Keratinocyte (primary cell): Measurements from ENCODE around the gene WDR87. TPM values are rescaled to one million over a fixed set of nuclear protein-coding genes. Genes with fewer than 3 reads are reported as not detected.

Experiments
- DNase-seq: peaks from one replicate; pipeline ENCODE4 v3.0.0-alpha.2; 2011; ENCODE audit warnings: low read depth, missing footprints, low spot score
- FAIRE-seq: peaks from 2 replicates; lab custom pipeline; 2011; peaks lifted over from hg19 to GRCh38; lab: Jason Lieb, UNC
- H2AFZ ChIP-seq: 2 replicates; pipeline ENCODE4 v1.6.0; 2012; ENCODE audit warnings: low read length, control low read depth, inconsistent platforms; ENCODE audit not compliant: control insufficient read depth
- H3K27ac ChIP-seq: 2 replicates; pipeline ENCODE4 v1.5.1; 2011; ENCODE audit warnings: low read length; ENCODE audit not compliant: control insufficient read depth, insufficient read depth
- H3K27me3 ChIP-seq: 3 replicates; pipeline ENCODE4 v1.6.0; 2011; ENCODE audit warnings: low read length; ENCODE audit not compliant: control insufficient read depth, insufficient read depth; ENCODE audit errors: extremely low read depth
- H3K36me3 ChIP-seq, 2 experiments: 2 replicates in 1 of 2; 3 replicates in 1 of 2; pipeline ENCODE4 v1.5.1; 2011; ENCODE audit warnings: low read length in 2 of 2, mild to moderate bottlenecking in 1 of 2; ENCODE audit not compliant: control insufficient read depth in 2 of 2, insufficient read depth in 2 of 2; ENCODE audit errors: extremely low read depth in 1 of 2
- H3K4me1 ChIP-seq: 3 replicates; pipeline ENCODE4 v1.5.1; 2011; ENCODE audit warnings: low read length; ENCODE audit not compliant: control insufficient read depth, insufficient read depth; ENCODE audit errors: extremely low read depth
- H3K4me2 ChIP-seq: 3 replicates; pipeline ENCODE4 v1.6.0; 2011; ENCODE audit warnings: low read depth, low read length; ENCODE audit not compliant: control insufficient read depth, insufficient read depth; ENCODE audit errors: extremely low read depth
- H3K4me3 ChIP-seq, 3 experiments: fragments of 200-600 bp in 1 of 3; sonication (generic) in 1 of 3; 2 replicates in 2 of 3; 3 replicates in 1 of 3; pipeline ENCODE4 v1.5.1; 2011 to 2016; ENCODE audit warnings: low read length in 3 of 3, mild to moderate bottlenecking in 3 of 3, control low read depth in 2 of 3, inconsistent platforms in 1 of 3, low read depth in 1 of 3, mixed read lengths in 1 of 3, mixed run types in 1 of 3, moderate library complexity in 1 of 3; ENCODE audit not compliant: control insufficient read depth in 2 of 3, insufficient read depth in 2 of 3; ENCODE audit errors: extremely low read depth in 1 of 3
- H3K79me2 ChIP-seq: 2 replicates; pipeline ENCODE4 v1.6.0; 2012; ENCODE audit warnings: low read length; ENCODE audit not compliant: control insufficient read depth, insufficient read depth
- H3K9ac ChIP-seq: 3 replicates; pipeline ENCODE4 v1.6.0; 2011; ENCODE audit warnings: low read length; ENCODE audit not compliant: control insufficient read depth, insufficient read depth; ENCODE audit errors: extremely low read depth
- H3K9me1 ChIP-seq: 3 replicates; pipeline ENCODE4 v1.6.0; 2011; ENCODE audit warnings: low read length; ENCODE audit not compliant: control insufficient read depth, insufficient read depth; ENCODE audit errors: extremely low read depth
- H3K9me3 ChIP-seq: 2 replicates; pipeline ENCODE4 v1.5.1; 2012; ENCODE audit warnings: low read depth, low read length; ENCODE audit not compliant: control insufficient read depth
- H4K20me1 ChIP-seq: 3 replicates; pipeline ENCODE4 v1.6.0; 2011; ENCODE audit warnings: low read length; ENCODE audit not compliant: control insufficient read depth, insufficient read depth; ENCODE audit errors: extremely low read depth
- CTCF ChIP-seq, 3 experiments: IDR thresholded peaks in 1 of 3; conservative IDR thresholded peaks in 1 of 3; optimal IDR thresholded peaks in 1 of 3; 2 replicates in 2 of 3; 3 replicates in 1 of 3; pipeline versions ENCODE3 to v1.5.1; 2011; ENCODE audit warnings: low read length in 3 of 3, mild to moderate bottlenecking in 3 of 3, moderate library complexity in 2 of 3, control low read depth in 1 of 3, inconsistent platforms in 1 of 3; ENCODE audit not compliant: insufficient read depth in 2 of 3; ENCODE audit errors: extremely low read depth in 1 of 3
- EZH2 ChIP-seq: IDR thresholded peaks from one replicate; pipeline ENCODE4 v1.6.1; 2012; ENCODE audit warnings: inconsistent platforms, mild to moderate bottlenecking, low read length, moderate library complexity
- dilution Hi-C: fragments of 300-500 bp; cut with MboI; formaldehyde crosslinking; loops from one replicate; pipeline ENCODE4 v1.7.0; 2020; ENCODE audit warnings: low sequenced_read_pairs; ENCODE audit not compliant: extremely low pct_ligation_motif_present
- polyA plus RNA-seq, 5 experiments: library from polyadenylated mRNA; depleted of rRNA in 3 of 5; stranded (reverse) in 3 of 5; stranded (forward) in 1 of 5; unstranded in 1 of 5; fragments of >200 nt; gene quantifications; 1 replicate in 1 of 5; 2 replicates in 3 of 5; 3 replicates in 1 of 5; pipeline versions ENCODE4 v1.2.1 to v1.2.3, GENCODE V29; 2011 to 2012; ENCODE audit warnings: missing spikeins in 2 of 5, low read depth in 1 of 5, low replicate concordance in 1 of 5

Gene WDR87
- polyA plus RNA-seq, 1 donor (not counting 4 experiments of a cell fraction or from before 2014, with no cell fraction given), result not detected

GRCh38 chr19:37936886-37937285, 30.5 kb upstream of the WDR87 start:
- H2AFZ ChIP-seq, result no peak overlapping the region
- H3K27me3 ChIP-seq, result no peaks in the 10 kb centered on the region
- no peak overlapping the region for H3K4me3 ChIP-seq
- H3K36me3 ChIP-seq, result peaks cover 0 to 3% of the 10 kb centered on the region in 2 experiments
- no peaks in the 10 kb centered on the region for H4K20me1 ChIP-seq
- H3K79me2 ChIP-seq, result peaks cover 21% of the 10 kb centered on the region
- DNase-seq (no peak), FAIRE-seq (no peak)
- H3K4me2 ChIP-seq, result no peak overlapping the region
- dilution Hi-C loops, result no loop called here
- no peaks in the 10 kb centered on the region for H3K9me3 ChIP-seq
- no peak for TF ChIP-seq CTCF (optimal IDR thresholded peaks at IDR 0.05 in 1 of 3, IDR thresholded peaks at IDR 0.05 in 1 of 3, conservative IDR thresholded peaks at IDR 0.05 in 1 of 3; ENCODE audit: extremely low read depth in 1 of 3, insufficient read depth in 2 of 3, low read length in 3 of 3)
- no peak for TF ChIP-seq EZH2
- H3K9me1 ChIP-seq, result no peaks in the 10 kb centered on the region
- no peak overlapping the region for H3K27ac ChIP-seq
- no peak overlapping the region for H3K9ac ChIP-seq
- peaks cover 28% of the 10 kb centered on the region for H3K4me1 ChIP-seq

- Histone ChIP-seq H3K27me3 (no peaks in the 10 kb centered on the region), H3K9me1 (no peaks in the 10 kb centered on the region), H3K4me2 (no peak overlapping the region), H3K4me3 (no peak overlapping the region), H3K9me3 (no peaks in the 10 kb centered on the region), H3K36me3 (peaks cover 0 to 3% of the 10 kb centered on the region in 2 experiments), H3K79me2 (peaks cover 21% of the 10 kb centered on the region), H3K27ac (no peak overlapping the region), H2AFZ (no peak overlapping the region), H4K20me1 (no peaks in the 10 kb centered on the region), H3K4me1 (peaks cover 35% of the 10 kb centered on the region), H3K9ac (no peak overlapping the region)
- DNase-seq, result no peak
- TF ChIP-seq CTCF (optimal IDR thresholded peaks at IDR 0.05 in 1 of 3, IDR thresholded peaks at IDR 0.05 in 1 of 3, conservative IDR thresholded peaks at IDR 0.05 in 1 of 3; ENCODE audit: extremely low read depth in 1 of 3, insufficient read depth in 2 of 3, low read length in 3 of 3) (no peak), EZH2 (no peak)
- FAIRE-seq, result no peak
- dilution Hi-C loops, result no loop called here
These were observed 29.8 kb upstream of the WDR87 start for GRCh38 chr19:37936166-37936565.
